Neural crest cell (in vitro differentiated cells): Measurements from ENCODE around the gene HOXD12. TPM values are rescaled to one million over a fixed set of nuclear protein-coding genes. Genes with fewer than 3 reads are reported as not detected.

ENCODE experiments used
- DNase-seq: peaks from one replicate; pipeline ENCODE4 v3.0.0; 2021; ENCODE audit warnings: low read depth, mixed read lengths, low spot score
- H3K27ac Mint-ChIP-seq: one replicate; pipeline ENCODE4 v1.8.0; 2021; ENCODE audit warnings: mild to moderate bottlenecking, mixed read lengths; ENCODE audit not compliant: unreplicated experiment
- H3K27me3 Mint-ChIP-seq: 2 replicates; pipeline ENCODE4 v1.8.0; 2021; ENCODE audit warnings: low read depth, mild to moderate bottlenecking, mixed read lengths
- H3K36me3 Mint-ChIP-seq: 2 replicates; pipeline ENCODE4 v1.8.0; 2021; ENCODE audit warnings: low read depth, mild to moderate bottlenecking, mixed read lengths
- H3K4me1 Mint-ChIP-seq: 2 replicates; pipeline ENCODE4 v1.8.0; 2021; ENCODE audit warnings: mixed read lengths
- H3K4me3 Mint-ChIP-seq: one replicate; pipeline ENCODE4 v1.8.0; 2021; ENCODE audit warnings: mild to moderate bottlenecking, mixed read lengths
- H3K9me3 Mint-ChIP-seq: 2 replicates; pipeline ENCODE4 v1.8.0; 2021; ENCODE audit warnings: mixed read lengths
- total RNA-seq: library from RNA; stranded (reverse); gene quantifications from 2 replicates; pipeline ENCODE4 v1.2.1, GENCODE V29; 2021
- TF ChIP-seq, protein P1 (sequence below): fragments of 200-600 bp; sonication (generic); conservative IDR thresholded peaks from 2 replicates; pipeline ENCODE4 v1.5.0; 2021; ENCODE audit warnings: antibody characterized with exemption, mild to moderate bottlenecking

Gene HOXD12
- total RNA-seq, 1 donor from 2014 or later, result not detected

DNA sequence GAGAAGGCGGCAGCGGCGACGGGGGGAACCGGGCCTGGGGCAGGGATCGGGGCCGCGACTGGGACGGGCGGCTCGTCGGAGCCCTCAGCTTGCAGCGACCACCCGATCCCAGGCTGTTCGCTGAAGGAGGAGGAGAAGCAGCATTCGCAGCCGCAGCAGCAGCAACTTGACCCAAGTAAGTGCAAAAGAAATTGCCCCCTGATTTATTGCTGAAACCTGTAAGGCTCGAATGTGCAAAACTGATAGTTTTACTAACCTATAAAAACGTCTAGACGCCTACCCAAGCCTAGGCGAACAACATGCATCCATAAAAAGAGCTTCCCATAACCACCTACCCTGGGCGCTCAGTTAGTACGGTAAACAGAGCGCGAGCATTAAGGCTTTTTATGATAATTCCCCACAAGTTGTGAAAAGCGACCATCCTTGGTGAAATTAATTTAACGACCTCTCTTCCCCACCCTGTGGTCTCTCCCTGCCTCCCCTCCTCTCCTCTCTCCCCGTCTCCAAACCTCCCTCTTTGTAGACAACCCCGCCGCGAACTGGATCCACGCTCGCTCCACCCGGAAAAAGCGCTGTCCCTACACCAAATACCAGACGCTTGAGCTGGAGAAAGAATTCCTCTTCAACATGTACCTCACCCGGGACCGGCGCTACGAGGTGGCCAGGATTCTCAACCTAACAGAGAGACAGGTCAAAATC, 24.0 kb downstream of the HOXD12 start:
- H3K27me3 Mint-ChIP-seq, result peaks cover 96% of the 10 kb centered on the region
- no peak overlapping the region for H3K27ac Mint-ChIP-seq
- TF ChIP-seq, protein P1, sequence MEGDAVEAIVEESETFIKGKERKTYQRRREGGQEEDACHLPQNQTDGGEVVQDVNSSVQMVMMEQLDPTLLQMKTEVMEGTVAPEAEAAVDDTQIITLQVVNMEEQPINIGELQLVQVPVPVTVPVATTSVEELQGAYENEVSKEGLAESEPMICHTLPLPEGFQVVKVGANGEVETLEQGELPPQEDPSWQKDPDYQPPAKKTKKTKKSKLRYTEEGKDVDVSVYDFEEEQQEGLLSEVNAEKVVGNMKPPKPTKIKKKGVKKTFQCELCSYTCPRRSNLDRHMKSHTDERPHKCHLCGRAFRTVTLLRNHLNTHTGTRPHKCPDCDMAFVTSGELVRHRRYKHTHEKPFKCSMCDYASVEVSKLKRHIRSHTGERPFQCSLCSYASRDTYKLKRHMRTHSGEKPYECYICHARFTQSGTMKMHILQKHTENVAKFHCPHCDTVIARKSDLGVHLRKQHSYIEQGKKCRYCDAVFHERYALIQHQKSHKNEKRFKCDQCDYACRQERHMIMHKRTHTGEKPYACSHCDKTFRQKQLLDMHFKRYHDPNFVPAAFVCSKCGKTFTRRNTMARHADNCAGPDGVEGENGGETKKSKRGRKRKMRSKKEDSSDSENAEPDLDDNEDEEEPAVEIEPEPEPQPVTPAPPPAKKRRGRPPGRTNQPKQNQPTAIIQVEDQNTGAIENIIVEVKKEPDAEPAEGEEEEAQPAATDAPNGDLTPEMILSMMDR, result no peak
- peak overlapping the region; percentile 32 for H3K4me3 Mint-ChIP-seq
- no peak for DNase-seq
- H3K4me1 Mint-ChIP-seq, result peaks cover 6% of the 10 kb centered on the region
- no peaks in the 10 kb centered on the region for H3K9me3 Mint-ChIP-seq
- peaks cover 4% of the 10 kb centered on the region for H3K36me3 Mint-ChIP-seq

DNA sequence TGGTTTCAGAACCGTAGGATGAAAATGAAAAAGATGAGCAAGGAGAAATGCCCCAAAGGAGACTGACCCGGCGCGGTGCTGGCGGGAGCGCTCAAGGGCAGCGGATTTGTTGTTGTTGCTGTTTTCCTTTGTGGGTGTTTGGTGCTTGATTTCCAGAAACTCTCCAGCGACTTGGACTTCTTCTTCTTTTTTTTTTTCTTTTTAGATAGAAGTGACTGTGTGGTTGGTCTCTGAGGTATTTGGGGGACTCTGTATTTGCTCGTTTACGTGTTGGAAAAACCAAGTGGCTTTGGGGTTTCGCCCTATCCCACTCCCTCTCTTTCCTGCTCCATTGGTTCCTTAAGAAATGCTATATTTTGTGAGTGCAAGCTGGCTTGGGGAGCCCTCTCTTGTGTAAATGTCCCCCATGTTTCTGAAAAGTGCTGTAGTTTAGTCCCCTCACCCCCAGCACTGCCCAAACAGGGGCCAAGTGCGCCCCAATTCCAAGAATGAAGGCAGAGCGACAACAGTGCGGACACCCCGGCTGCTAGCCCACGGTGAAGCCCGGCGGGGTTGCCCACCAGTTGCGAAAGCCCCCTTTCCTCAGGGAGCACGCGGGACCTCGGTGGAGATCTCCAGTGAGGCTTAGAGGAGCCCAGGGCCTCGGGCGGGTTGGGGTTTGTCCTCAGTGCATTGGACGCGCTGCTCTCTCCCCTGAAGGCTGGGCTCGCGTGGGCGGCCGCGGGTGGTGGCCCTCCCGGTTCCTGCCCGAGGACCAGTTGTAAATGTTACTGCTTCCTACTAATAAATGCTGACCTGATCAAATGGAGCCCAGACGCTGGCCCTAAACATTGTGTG, 24.7 kb downstream of the HOXD12 start:
- H3K36me3 Mint-ChIP-seq, result no peaks in the 10 kb centered on the region
- no peaks in the 10 kb centered on the region for H3K9me3 Mint-ChIP-seq
- no peak for DNase-seq
- H3K4me3 Mint-ChIP-seq, result peak overlapping the region; percentile 39
- no peak overlapping the region for H3K27ac Mint-ChIP-seq
- peaks cover 10% of the 10 kb centered on the region for H3K4me1 Mint-ChIP-seq
- TF ChIP-seq, protein P1, result no peak
- H3K27me3 Mint-ChIP-seq, result peaks cover 96% of the 10 kb centered on the region

DNA sequence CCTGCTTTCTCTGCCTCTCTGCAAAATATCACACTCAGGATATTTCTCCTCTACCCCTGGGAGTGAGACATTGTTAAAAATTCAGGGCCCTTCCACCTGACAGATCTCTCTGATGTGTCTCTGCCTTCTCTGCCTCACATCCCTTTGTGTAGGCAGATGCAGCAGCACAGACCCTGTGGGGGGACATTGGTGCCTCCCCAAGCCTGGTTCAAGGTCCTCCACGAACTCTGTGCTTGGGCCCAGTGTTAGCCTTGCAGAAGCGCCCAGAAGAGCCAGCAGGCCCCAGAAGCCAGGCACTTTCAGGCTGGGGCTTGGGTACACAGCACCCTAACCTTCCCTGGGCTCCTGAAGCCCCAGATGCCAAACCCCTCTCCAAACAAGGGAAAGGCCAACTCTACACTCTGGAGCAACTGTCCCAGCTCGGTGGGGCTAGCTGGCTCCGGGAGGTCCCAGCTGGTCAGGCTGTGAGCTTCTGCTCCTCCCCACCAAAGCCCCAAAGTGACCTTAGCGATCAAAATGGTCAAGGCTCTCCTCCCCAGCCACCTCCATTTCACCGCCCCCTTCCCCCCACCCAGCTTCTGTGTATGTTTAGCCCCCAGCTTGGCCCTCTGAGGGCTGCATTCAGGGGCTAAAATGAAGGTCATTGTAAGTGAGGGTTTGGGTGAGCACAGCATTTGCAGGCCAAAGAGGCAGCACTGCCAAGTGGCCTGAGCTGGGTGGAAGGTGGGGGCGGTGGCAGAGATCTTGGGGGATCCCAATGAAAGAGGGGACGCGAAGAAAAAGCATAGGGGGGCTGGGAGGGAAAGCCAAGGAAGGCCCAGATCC, 25.6 kb downstream of the HOXD12 start:
- no peak overlapping the region for H3K27ac Mint-ChIP-seq
- H3K27me3 Mint-ChIP-seq, result peaks cover 93% of the 10 kb centered on the region
- H3K36me3 Mint-ChIP-seq, result no peaks in the 10 kb centered on the region
- peaks cover 10% of the 10 kb centered on the region for H3K4me1 Mint-ChIP-seq
- TF ChIP-seq, protein P1, result no peak
- peak overlapping the region; percentile 39 for H3K4me3 Mint-ChIP-seq
- no peak for DNase-seq
- H3K9me3 Mint-ChIP-seq, result no peaks in the 10 kb centered on the region

DNA sequence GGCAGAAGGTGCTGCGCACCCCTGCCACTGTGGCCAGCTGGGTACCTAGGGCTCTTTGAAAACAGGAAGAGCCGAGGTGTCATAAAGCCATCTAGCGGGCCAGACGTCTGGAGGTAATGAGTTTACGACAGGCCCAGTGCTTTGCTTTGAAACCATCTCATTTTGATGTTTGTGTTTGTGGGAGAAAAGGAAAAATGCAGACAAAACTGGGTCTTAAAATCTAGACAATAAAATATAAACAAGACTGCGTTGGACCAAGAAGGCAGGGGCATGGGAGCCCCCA, 26.1 kb downstream of the HOXD12 start:
- Mint-ChIP-seq H3K9me3 (no peaks in the 10 kb centered on the region), H3K36me3 (no peaks in the 10 kb centered on the region), H3K4me1 (peaks cover 10% of the 10 kb centered on the region), H3K27ac (no peak overlapping the region), H3K27me3 (peaks cover 90% of the 10 kb centered on the region), H3K4me3 (peak overlapping the region; percentile 9)
- TF ChIP-seq, protein P1, result no peak
- no peak for DNase-seq

DNA sequence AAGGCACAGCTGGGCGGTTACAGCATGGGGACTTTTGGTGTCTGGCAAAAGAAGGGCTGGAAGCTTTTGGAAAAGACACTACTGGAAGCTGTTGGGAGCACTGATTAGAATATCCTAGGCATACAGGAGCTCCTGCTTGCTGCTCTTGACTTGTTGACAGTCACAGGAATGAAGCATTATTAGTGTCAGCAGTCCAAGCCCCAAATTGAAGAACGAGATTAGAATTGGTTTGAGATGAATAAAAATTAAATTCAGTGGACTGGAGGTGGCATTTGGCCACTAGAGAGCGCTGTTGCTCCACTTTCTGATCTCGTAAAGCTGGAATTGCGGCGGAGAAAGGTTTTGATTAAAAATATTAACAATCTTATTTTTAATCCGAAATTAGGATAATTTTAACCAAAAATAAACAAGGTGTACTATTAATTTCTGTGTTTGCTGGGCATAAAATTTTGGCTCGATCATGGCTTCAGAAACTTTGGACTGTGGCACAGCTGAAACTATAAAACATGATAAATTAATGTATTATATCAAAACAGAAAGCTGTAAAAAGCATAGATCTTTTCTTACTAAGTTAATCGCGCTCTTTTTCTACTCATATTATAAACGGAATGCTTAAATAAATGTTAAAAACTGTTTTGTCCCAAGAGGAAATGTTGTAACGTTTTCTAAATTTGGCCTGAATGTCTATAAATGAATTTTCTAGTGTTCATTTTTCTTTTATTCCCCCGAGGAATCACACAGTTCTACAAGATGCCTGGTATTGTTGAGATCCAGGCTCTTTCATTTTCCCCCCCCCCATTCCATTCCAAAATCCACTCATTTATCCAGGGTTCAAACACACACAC, 27.6 kb downstream of the HOXD12 start:
- H3K4me1 Mint-ChIP-seq, result peaks cover 14% of the 10 kb centered on the region
- no peak overlapping the region for H3K27ac Mint-ChIP-seq
- no peaks in the 10 kb centered on the region for H3K36me3 Mint-ChIP-seq
- no peaks in the 10 kb centered on the region for H3K9me3 Mint-ChIP-seq
- peaks cover 90% of the 10 kb centered on the region for H3K27me3 Mint-ChIP-seq
- TF ChIP-seq, protein P1, result peak; percentile 95
- DNase-seq, result peak; percentile 76
- H3K4me3 Mint-ChIP-seq, result peak overlapping the region; percentile 28
